IMR-90 (cell line): Measurements from ENCODE around the gene CALML3.

ENCODE experiments used
- BHLHE40 ChIP-seq: fragments of 150-350 bp; IDR thresholded peaks from 2 replicates; pipeline ENCODE4 v1.6.1; 2016; ENCODE audit warnings: mild to moderate bottlenecking, low read depth, low read length
- ELK1 ChIP-seq: fragments of 150-350 bp; IDR thresholded peaks from 2 replicates; pipeline ENCODE4 v1.6.1; 2016; ENCODE audit warnings: low read depth, mild to moderate bottlenecking, low read length, moderate library complexity, borderline replicate concordance
- MAFK ChIP-seq: IDR thresholded peaks from 2 replicates; pipeline ENCODE4 v1.6.1; 2012; ENCODE audit warnings: low read depth, low read length, improper control_type of control experiment
- MXI1 ChIP-seq: IDR thresholded peaks from 2 replicates; pipeline ENCODE4 v1.6.1; 2012; ENCODE audit warnings: low read depth, mild to moderate bottlenecking, low read length, moderate library complexity, borderline replicate concordance
- POLR2A ChIP-seq: IDR thresholded peaks from 2 replicates; pipeline ENCODE4 v1.6.1; 2012; ENCODE audit warnings: mild to moderate bottlenecking, low read depth, low read length
- RAD21 ChIP-seq: IDR thresholded peaks from 2 replicates; pipeline ENCODE4 v1.6.1; 2012; ENCODE audit warnings: low read length, improper control_type of control experiment
- SMC3 ChIP-seq: fragments of 150-350 bp; IDR thresholded peaks from 2 replicates; pipeline ENCODE4 v1.6.1; 2016; ENCODE audit warnings: low read depth, mild to moderate bottlenecking, antibody characterized with exemption, low read length, moderate library complexity
- TF ChIP-seq, protein P1 (sequence below): conservative IDR thresholded peaks from 2 replicates; pipeline ENCODE4 v1.5.1; 2012; ENCODE audit warnings: mild to moderate bottlenecking, low read depth, low read length, improper control_type of control experiment

DNA sequence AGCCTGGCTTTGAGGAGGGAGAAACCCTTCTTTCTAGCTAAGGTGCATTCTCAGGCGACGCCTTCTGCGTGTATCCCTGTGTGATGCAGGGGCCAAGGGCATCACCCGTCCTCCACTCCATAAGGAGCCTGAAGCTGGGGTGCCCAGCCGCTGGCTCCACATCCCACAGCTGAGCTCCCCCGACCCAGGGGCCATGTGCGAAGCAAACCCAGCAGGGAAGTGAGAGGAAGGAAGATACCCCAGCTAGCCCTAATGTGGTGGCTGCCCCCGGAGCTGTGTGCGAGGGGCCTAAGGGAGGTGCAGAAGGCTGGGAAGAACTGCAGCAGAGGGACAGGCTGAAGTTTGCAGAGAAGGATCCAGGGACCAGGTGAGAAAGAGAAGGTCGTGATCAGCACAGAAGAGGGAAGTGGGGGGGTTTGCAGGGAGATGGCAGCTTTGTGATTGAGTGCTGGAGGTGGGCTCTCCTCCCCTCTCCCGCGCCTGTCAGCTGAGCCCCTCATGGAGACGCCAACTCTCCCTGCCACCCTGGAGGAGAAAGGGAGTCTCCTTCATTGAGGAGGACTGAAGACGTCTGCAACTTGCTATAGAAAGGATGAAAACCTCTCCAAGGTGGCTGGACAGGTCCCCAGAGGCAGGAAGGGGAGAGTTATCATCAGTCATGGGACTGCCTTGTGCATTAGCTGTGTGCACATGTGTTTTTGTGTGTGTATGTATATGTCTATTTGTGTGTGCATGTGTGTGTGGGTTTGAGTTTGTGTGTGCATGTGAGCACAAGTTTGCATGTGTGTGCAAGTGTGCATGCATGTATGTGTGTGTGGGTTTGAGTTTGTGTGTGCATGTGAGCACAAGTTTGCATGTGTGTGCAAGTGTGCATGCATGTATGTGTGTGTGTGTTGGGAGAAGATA, 21.9 kb upstream of the CALML3 start:
- TF ChIP-seq, protein P1, sequence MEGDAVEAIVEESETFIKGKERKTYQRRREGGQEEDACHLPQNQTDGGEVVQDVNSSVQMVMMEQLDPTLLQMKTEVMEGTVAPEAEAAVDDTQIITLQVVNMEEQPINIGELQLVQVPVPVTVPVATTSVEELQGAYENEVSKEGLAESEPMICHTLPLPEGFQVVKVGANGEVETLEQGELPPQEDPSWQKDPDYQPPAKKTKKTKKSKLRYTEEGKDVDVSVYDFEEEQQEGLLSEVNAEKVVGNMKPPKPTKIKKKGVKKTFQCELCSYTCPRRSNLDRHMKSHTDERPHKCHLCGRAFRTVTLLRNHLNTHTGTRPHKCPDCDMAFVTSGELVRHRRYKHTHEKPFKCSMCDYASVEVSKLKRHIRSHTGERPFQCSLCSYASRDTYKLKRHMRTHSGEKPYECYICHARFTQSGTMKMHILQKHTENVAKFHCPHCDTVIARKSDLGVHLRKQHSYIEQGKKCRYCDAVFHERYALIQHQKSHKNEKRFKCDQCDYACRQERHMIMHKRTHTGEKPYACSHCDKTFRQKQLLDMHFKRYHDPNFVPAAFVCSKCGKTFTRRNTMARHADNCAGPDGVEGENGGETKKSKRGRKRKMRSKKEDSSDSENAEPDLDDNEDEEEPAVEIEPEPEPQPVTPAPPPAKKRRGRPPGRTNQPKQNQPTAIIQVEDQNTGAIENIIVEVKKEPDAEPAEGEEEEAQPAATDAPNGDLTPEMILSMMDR: no peak
- TF ChIP-seq BHLHE40 (no peak), POLR2A (no peak), ELK1 (no peak), RAD21 (no peak), MAFK (no peak), MXI1 (no peak), SMC3 (no peak)
